Measurements from ENCODE around the gene CHTOP. TPM values are rescaled to one million over a fixed set of nuclear protein-coding genes. Genes with fewer than 3 reads are reported as not detected.

The CHTOP gene
- total and polyA plus RNA-seq, 2 of the 8 experiments (the other 6 are each of a cell fraction or from before 2014, with no cell fraction given) = 84.6 to 104 TPM

Small RNAs within 50 kb of the gene (microRNA-seq; reads per million reads assigned to microRNA genes)
- 0 reads per million in 2 experiments for gene MIR8083 (ENCODE audit: borderline microRNAs expressed in 2 of 2, borderline number of aligned reads in 2 of 2, borderline replicate concordance in 1 of 2)

Small RNAs within 50 kb of the gene (small RNA-seq; reads per million reads assigned to genes)
- not detected for gene MIR8083 (ENCODE audit: insufficient read depth)

Other genes with a start within 250 kb of the CHTOP start
- gene S100A8, start 243.0 kb upstream of the CHTOP start, total RNA-seq (2021; fragmentation: NEBNext Ultra II Directional; extraction: Animal tissue kit (Norgen Biotek cat#: 25700)) = not detected in 2 replicates
- gene S100A8, start 243.0 kb upstream of the CHTOP start, polyA plus RNA-seq (2011; rRNA removed) = not detected in 2 replicates
- not detected in 2 replicates for gene S100A7A, start 217.5 kb upstream of the CHTOP start, total RNA-seq (2021; fragmentation: NEBNext Ultra II Directional; extraction: Animal tissue kit (Norgen Biotek cat#: 25700))
- not detected in 2 replicates for gene S100A7A, start 217.5 kb upstream of the CHTOP start, polyA plus RNA-seq (2011; rRNA removed)
- gene S100A7, start 173.4 kb upstream of the CHTOP start, total RNA-seq (2021; fragmentation: NEBNext Ultra II Directional; extraction: Animal tissue kit (Norgen Biotek cat#: 25700)) = not detected in 2 replicates
- not detected in 2 replicates for gene S100A7, start 173.4 kb upstream of the CHTOP start, polyA plus RNA-seq (2011; rRNA removed)
- gene S100A6, start 98.1 kb upstream of the CHTOP start, total RNA-seq (2021; fragmentation: NEBNext Ultra II Directional; extraction: Animal tissue kit (Norgen Biotek cat#: 25700)) = 11.1 and 11.5 TPM in 2 replicates
- 45.8 and 63.0 TPM in 2 replicates for gene S100A6, start 98.1 kb upstream of the CHTOP start, polyA plus RNA-seq (2011; rRNA removed)
- not detected in 2 replicates for gene S100A5, start 93.1 kb upstream of the CHTOP start, total RNA-seq (2021; fragmentation: NEBNext Ultra II Directional; extraction: Animal tissue kit (Norgen Biotek cat#: 25700))
- not detected in 2 replicates for gene S100A5, start 93.1 kb upstream of the CHTOP start, polyA plus RNA-seq (2011; rRNA removed)
- gene S100A4, start 88.3 kb upstream of the CHTOP start, total RNA-seq (2021; fragmentation: NEBNext Ultra II Directional; extraction: Animal tissue kit (Norgen Biotek cat#: 25700)) = 36.3 and 39.6 TPM in 2 replicates
- gene S100A4, start 88.3 kb upstream of the CHTOP start, polyA plus RNA-seq (2011; rRNA removed) = 43.3 and 85.4 TPM in 2 replicates
- gene S100A3, start 84.8 kb upstream of the CHTOP start, total RNA-seq (2021; fragmentation: NEBNext Ultra II Directional; extraction: Animal tissue kit (Norgen Biotek cat#: 25700)) = 0.47 TPM in 1 of 2 replicates, not detected in the other
- gene S100A3, start 84.8 kb upstream of the CHTOP start, polyA plus RNA-seq (2011; rRNA removed) = 0.26 and 0.77 TPM in 2 replicates
- gene S100A2, start 68.2 kb upstream of the CHTOP start, total RNA-seq (2021; fragmentation: NEBNext Ultra II Directional; extraction: Animal tissue kit (Norgen Biotek cat#: 25700)) = 2.0 TPM in 1 of 2 replicates, not detected in the other
- gene S100A2, start 68.2 kb upstream of the CHTOP start, polyA plus RNA-seq (2011; rRNA removed) = 0.71 and 0.86 TPM in 2 replicates
- 14.7 and 14.9 TPM in 2 replicates for gene S100A16, start 20.9 kb upstream of the CHTOP start, total RNA-seq (2021; fragmentation: NEBNext Ultra II Directional; extraction: Animal tissue kit (Norgen Biotek cat#: 25700))
- 51.7 and 61.4 TPM in 2 replicates for gene S100A16, start 20.9 kb upstream of the CHTOP start, polyA plus RNA-seq (2011; rRNA removed)
- gene S100A14, start 17.7 kb upstream of the CHTOP start, total RNA-seq (2021; fragmentation: NEBNext Ultra II Directional; extraction: Animal tissue kit (Norgen Biotek cat#: 25700)) = 1.4 and 1.5 TPM in 2 replicates
- 3.7 and 5.3 TPM in 2 replicates for gene S100A14, start 17.7 kb upstream of the CHTOP start, polyA plus RNA-seq (2011; rRNA removed)
- 63.6 and 65.3 TPM in 2 replicates for gene S100A13, start 6.6 kb upstream of the CHTOP start, total RNA-seq (2021; fragmentation: NEBNext Ultra II Directional; extraction: Animal tissue kit (Norgen Biotek cat#: 25700))
- gene S100A13, start 6.6 kb upstream of the CHTOP start, polyA plus RNA-seq (2011; rRNA removed) = 79.0 and 127 TPM in 2 replicates
- not detected in 2 replicates for gene S100A1, start 5.6 kb upstream of the CHTOP start, total RNA-seq (2021; fragmentation: NEBNext Ultra II Directional; extraction: Animal tissue kit (Norgen Biotek cat#: 25700))
- gene S100A1, start 5.6 kb upstream of the CHTOP start, polyA plus RNA-seq (2011; rRNA removed) = 1.1 and 2.0 TPM in 2 replicates
- gene SNAPIN, start 24.6 kb downstream of the CHTOP start, total RNA-seq (2021; fragmentation: NEBNext Ultra II Directional; extraction: Animal tissue kit (Norgen Biotek cat#: 25700)) = 22.3 and 25.7 TPM in 2 replicates
- gene SNAPIN, start 24.6 kb downstream of the CHTOP start, polyA plus RNA-seq (2011; rRNA removed) = 24.7 and 31.1 TPM in 2 replicates
- 387 and 389 TPM in 2 replicates for gene ILF2, start 36.9 kb downstream of the CHTOP start, total RNA-seq (2021; fragmentation: NEBNext Ultra II Directional; extraction: Animal tissue kit (Norgen Biotek cat#: 25700))
- gene ILF2, start 36.9 kb downstream of the CHTOP start, polyA plus RNA-seq (2011; rRNA removed) = 290 and 474 TPM in 2 replicates
- 11.1 and 13.2 TPM in 2 replicates for gene NPR1, start 44.6 kb downstream of the CHTOP start, total RNA-seq (2021; fragmentation: NEBNext Ultra II Directional; extraction: Animal tissue kit (Norgen Biotek cat#: 25700))
- 10.5 and 11.7 TPM in 2 replicates for gene NPR1, start 44.6 kb downstream of the CHTOP start, polyA plus RNA-seq (2011; rRNA removed)
- 63.2 and 66.8 TPM in 2 replicates for gene INTS3, start 94.0 kb downstream of the CHTOP start, total RNA-seq (2021; fragmentation: NEBNext Ultra II Directional; extraction: Animal tissue kit (Norgen Biotek cat#: 25700))
- 86.9 and 93.2 TPM in 2 replicates for gene INTS3, start 94.0 kb downstream of the CHTOP start, polyA plus RNA-seq (2011; rRNA removed)
- gene SLC27A3, start 141.3 kb downstream of the CHTOP start, total RNA-seq (2021; fragmentation: NEBNext Ultra II Directional; extraction: Animal tissue kit (Norgen Biotek cat#: 25700)) = 29.4 and 39.1 TPM in 2 replicates
- gene SLC27A3, start 141.3 kb downstream of the CHTOP start, polyA plus RNA-seq (2011; rRNA removed) = 40.1 and 51.2 TPM in 2 replicates